ENCODE results near the gene CDK5R1.
A peak's percentile ranks its signal among the peaks of the same experiment; 100 is the strongest.

Gene CDK5R1

GRCh38 chr17:32515677-32516383 is 29.0 kb downstream of the CDK5R1 start:
- DNase-seq (ENCODE audit: low read depth): no peak
- H3K4me3 ChIP-seq (ENCODE audit: low read length): no peak overlapping the region
- TF ChIP-seq, protein P1, sequence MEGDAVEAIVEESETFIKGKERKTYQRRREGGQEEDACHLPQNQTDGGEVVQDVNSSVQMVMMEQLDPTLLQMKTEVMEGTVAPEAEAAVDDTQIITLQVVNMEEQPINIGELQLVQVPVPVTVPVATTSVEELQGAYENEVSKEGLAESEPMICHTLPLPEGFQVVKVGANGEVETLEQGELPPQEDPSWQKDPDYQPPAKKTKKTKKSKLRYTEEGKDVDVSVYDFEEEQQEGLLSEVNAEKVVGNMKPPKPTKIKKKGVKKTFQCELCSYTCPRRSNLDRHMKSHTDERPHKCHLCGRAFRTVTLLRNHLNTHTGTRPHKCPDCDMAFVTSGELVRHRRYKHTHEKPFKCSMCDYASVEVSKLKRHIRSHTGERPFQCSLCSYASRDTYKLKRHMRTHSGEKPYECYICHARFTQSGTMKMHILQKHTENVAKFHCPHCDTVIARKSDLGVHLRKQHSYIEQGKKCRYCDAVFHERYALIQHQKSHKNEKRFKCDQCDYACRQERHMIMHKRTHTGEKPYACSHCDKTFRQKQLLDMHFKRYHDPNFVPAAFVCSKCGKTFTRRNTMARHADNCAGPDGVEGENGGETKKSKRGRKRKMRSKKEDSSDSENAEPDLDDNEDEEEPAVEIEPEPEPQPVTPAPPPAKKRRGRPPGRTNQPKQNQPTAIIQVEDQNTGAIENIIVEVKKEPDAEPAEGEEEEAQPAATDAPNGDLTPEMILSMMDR (conservative IDR thresholded peaks at IDR 0.05; ENCODE audit: low read depth, low read length): no peak

DNA sequence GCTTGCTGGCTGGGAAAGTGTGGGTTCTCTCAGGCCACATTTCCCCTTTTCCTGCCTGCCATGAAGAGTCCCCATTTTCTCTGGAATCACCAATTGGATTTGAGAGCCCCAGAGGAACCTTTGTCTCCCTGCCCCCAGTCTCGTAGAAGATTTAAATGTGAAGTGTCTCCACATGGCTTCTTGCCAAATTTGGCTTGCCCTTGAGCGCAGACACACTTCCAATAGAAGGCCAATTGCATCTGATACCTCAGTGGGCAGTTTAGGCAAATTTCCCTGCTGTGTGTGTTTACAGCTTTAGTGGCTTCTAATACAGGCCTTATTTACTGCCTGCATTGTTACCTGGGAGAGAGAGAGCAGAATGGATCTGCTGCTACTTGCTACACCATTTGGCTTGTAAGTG is 29.7 kb downstream of the CDK5R1 start:
- H3K4me3 ChIP-seq (ENCODE audit: low read length): no peak overlapping the region
- DNase-seq (ENCODE audit: low read depth): no peak
- TF ChIP-seq, protein P1 (conservative IDR thresholded peaks at IDR 0.05; ENCODE audit: low read depth, low read length): no peak

GRCh38 chr17:32516940-32517701 is 30.3 kb downstream of the CDK5R1 start:
- TF ChIP-seq, protein P1 (conservative IDR thresholded peaks at IDR 0.05; ENCODE audit: low read depth, low read length): no peak
- no peak overlapping the region for H3K4me3 ChIP-seq (ENCODE audit: low read length)
- no peak for DNase-seq (ENCODE audit: low read depth)

GRCh38 chr17:32517982-32518381 is 31.2 kb downstream of the CDK5R1 start:
- no peak overlapping the region for H3K4me3 ChIP-seq (ENCODE audit: low read length)
- TF ChIP-seq, protein P1 (conservative IDR thresholded peaks at IDR 0.05; ENCODE audit: low read depth, low read length): no peak
- no peak for DNase-seq (ENCODE audit: low read depth)

DNA sequence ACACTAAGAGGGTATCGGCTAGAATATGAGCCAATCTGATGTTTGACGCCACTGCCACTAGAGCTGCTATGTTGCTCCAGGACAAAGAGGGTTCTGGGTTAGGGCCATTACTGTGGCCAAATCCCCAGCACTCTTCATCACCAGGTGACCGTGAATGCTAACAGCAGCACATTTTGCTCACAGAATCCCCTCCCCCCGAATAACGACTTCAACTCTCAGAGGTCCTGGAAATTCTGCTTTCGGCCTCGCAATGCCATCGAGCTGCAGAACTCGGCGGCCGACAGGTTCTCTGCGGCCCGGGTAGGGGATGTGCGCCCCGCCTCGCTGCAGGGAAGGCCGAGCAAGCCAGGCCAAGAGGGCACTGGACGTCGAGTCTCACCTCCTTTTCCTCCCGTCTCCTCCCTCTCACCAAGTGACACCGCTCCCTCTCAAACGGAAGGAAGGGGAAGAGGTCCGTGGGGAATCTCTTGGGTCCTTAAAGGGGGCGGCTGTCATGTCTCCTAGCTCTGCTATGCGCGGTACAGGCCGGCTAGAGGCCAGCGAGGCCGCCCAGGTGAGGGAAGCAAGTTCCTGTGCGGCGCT is 31.9 kb downstream of the CDK5R1 start:
- TF ChIP-seq, protein P1 (conservative IDR thresholded peaks at IDR 0.05; ENCODE audit: low read depth, low read length): no peak
- DNase-seq (ENCODE audit: low read depth): no peak
- H3K4me3 ChIP-seq (ENCODE audit: low read length): peak overlapping the region; percentile 36

- DNase-seq (ENCODE audit: low read depth): no peak
- TF ChIP-seq, protein P1 (conservative IDR thresholded peaks at IDR 0.05; ENCODE audit: low read depth, low read length): no peak
- H3K4me3 ChIP-seq (ENCODE audit: low read length): peak overlapping the region; percentile 55
Observed at GRCh38 chr17:32519228-32520103, 32.7 kb downstream of the CDK5R1 start.

All from retinal pigment epithelial cell (primary cell).